ELR (cell line): Measurements from ENCODE around the gene FBXO5.
"Not testable (repeated sequence)": the region's sequence is repeated elsewhere in the genome, so short reads cannot be mapped to it uniquely, and the experiment has no call there.

ENCODE experiments used
- DNase-seq: peaks from one replicate; pipeline ENCODE4 v3.0.0-alpha.2; 2015; ENCODE audit warnings: low read depth

The FBXO5 gene

GRCh38 chr6:152982904-152983636, at the start of gene FBXO5:
Gene FBXO5, minus strand, starts transcription at chr6:152983041. Its CDS starts 82 bp downstream, at chr6:152982959.
- DNase-seq: peak; percentile 97

DNA sequence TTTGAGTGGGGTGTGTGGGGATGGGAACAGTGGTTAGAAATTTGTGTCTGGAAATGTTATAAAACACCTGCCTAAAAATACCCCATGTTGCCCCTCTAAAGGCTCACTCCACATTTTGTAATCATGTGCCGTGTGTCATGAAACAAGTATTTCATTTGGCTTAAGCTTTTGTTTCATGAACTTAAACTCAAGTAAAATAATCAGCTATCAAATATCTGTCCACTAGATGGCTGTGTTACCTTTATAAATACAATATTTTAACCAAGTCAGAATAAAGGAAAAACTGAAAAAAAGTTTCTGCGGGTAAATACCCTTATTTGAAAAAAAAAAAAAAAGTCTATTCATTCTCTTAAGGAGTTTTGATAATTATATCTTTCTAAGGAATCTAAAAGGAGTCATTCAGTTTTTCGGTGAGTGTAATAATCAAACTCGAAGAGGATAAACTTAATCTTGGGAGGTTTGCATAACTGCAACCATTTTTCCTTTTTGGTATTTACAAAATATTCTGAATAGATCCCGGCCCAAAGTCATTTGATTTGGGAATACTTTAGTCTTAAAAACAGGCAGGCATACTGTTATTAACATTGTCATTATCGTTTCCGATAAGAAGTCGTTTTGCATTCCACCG, 49.5 kb upstream of the FBXO5 start:
- DNase-seq: peak; percentile 79

- peak; percentile 66 for DNase-seq
These were observed 48.6 kb upstream of the FBXO5 start for GRCh38 chr6:153031335-153031955.

DNA sequence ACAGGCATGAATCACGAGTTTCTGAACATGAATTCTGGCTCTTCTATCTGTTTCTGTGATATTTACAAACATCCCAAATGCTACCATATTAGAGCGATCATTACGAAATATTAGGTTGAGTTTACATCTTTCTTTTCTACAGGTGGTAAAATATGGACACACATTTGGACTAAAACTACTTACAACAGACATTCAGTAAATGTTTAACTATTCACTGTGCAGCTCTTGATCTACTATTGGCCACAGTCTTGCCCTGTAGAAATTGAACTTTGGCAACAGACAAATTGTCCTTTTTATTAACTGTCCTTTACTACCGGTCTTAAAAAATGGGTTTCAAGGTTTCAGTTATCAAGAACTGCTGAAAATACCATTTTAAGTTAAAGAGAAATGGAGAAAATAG, 46.1 kb upstream of the FBXO5 start:
- no peak for DNase-seq

- DNase-seq: peak; percentile 16
These were observed 45.4 kb upstream of the FBXO5 start for GRCh38 chr6:153028286-153028685.

DNA sequence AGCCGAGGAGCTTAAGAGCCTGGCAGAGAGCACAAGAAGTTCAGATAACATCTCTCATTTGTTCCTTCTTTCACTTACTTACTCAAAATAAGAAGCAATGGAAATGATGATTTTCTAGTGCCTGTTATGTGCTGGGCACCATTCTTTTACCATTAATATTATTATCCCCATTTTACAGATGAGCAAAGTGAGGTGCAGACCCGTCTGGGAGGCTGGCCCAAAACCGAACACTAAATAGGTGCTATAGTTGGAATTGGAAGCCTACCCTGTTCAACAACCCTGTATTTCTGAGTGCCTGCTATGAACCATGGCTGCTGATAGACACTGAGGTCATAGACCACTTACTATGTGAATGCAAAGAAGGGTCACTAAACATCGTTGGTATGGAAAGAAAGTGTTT, 44.6 kb upstream of the FBXO5 start:
- DNase-seq: no peak

DNA sequence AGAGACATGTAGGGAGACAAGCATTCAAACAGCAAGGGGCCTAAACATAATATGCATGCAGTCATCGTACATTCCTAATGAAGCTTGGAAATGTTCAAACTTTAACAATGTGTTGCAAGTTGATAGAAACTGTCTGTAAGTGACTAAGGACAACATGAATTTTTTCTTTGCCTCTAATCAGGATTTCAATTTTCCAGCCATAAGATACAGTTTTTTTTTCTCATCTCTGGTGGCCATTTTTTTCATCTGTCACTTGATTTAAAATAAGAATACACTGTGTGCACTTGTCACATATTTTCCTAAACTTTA, 41.8 kb upstream of the FBXO5 start:
- no peak for DNase-seq

DNA sequence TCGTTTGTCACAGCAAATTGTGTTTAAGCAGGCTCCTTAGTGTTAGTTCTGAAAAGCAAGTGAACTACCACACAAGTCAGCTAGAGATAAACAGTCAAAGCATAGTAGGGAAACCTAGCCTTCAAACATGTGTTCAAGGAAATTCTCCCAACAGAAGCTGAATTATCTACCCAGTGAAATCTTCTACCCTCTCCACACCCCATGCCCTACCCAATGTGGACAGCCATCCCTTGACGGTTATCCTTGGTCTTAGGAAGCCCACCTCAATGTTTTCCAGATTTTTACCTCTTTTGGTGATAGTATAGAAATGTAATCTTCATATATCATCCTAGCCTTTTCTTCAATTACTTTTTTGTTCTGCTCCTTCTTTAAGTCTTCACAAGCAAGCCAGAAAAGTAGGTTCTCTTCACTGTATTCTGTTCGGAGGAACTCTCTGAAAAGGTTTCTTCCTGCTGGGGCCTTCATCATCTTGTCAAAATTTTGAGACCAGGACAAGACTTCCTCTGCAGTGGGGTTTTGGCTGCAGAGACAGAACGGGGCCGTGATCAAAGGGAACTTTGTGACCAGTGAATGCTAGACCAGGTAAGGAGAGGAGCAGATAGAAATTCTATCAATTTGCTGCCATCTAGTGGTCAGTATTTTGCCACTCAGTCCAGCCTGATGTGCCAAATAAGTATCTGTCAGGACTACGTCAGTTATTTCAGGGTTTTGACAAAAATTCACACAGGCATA, 41.3 kb upstream of the FBXO5 start:
- DNase-seq: peak; percentile 75

- no peak for DNase-seq
These were observed 35.5 kb upstream of the FBXO5 start for GRCh38 chr6:153018355-153018754.

GRCh38 chr6:153016846-153017245, 34.0 kb upstream of the FBXO5 start:
- DNase-seq: no peak

- DNase-seq: peak; percentile 40
These were observed 32.3 kb upstream of the FBXO5 start for GRCh38 chr6:153015094-153015640.

GRCh38 chr6:153013438-153013837, 30.6 kb upstream of the FBXO5 start:
- DNase-seq: no peak

DNA sequence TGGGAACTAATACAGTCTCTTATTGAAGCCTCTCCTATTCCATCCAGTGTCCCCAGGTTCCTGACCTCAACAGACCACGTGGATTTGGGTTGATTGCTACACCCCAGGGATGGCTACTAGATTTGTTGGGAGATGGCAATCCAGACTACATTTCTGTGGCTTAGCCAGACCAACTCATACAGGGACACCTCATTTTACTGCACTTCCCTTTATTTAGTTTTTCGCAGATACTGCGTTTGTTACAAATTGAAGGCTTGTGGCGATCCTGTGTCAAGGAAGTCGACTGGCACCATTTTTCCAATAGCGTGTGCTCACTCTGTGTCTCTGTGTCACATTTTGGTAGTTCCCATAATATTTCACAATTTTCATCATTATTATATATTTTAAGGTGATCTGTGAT, 30.0 kb upstream of the FBXO5 start:
- DNase-seq: no peak

DNA sequence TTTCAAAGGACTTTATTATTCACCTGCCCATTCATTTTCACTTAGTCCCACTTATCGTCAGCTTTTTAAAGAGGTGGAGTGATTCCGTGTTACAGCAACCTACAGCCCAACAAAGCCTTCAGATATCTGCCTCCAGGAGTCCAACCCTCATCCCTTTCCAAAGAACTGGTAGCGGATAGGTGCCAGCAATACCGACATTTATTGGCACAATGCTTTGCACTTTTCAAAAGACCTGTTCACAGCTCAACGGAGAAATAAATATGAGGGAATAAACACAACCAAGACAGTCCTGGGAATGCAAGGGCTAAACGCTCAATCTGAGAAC, 20.5 kb upstream of the FBXO5 start:
- DNase-seq: peak; percentile 35

DNA sequence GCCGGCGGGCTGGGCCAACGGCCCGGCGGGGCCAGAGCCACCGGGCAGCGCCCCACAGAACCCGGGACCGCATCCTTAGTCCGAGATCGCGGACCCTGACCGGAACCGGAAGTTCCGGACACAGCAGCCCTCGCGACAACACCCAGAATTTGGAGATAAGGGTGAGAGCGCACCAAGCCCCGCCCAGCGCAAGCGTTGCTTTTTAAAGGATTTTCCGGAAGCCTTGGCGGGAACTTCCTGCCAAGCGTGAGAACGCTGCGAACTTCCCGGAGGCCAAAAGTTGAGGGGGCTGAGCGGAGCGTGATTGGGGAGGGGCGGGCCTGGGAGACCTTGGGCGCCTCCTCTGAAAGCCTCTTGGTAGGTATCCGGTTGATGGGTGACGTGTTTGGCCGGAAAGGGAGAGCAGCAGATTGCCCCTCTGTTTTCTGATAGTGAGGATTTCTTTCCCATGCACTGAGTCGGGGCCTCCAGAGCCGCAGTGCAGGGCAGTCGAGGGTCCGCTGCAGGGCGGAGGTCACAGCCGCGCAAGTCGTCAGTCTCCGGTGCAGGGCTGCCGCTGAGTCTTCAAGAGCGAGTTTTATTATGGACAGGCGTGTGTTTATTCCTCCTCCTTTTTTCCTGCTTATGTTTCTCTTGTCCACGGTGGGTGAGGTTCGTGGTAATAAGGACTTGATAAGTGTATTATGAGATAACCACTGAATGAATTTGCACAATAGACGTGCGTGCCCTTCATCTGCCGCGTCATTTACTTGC, 19.9 kb upstream of the FBXO5 start, which contains the start of gene MTRF1L:
TSS of gene MTRF1L (minus strand) at position 97 of the 753 bp plus-strand sequence. CDS start at position 73, 24 bp downstream.
- peak; percentile 99 for DNase-seq

DNA sequence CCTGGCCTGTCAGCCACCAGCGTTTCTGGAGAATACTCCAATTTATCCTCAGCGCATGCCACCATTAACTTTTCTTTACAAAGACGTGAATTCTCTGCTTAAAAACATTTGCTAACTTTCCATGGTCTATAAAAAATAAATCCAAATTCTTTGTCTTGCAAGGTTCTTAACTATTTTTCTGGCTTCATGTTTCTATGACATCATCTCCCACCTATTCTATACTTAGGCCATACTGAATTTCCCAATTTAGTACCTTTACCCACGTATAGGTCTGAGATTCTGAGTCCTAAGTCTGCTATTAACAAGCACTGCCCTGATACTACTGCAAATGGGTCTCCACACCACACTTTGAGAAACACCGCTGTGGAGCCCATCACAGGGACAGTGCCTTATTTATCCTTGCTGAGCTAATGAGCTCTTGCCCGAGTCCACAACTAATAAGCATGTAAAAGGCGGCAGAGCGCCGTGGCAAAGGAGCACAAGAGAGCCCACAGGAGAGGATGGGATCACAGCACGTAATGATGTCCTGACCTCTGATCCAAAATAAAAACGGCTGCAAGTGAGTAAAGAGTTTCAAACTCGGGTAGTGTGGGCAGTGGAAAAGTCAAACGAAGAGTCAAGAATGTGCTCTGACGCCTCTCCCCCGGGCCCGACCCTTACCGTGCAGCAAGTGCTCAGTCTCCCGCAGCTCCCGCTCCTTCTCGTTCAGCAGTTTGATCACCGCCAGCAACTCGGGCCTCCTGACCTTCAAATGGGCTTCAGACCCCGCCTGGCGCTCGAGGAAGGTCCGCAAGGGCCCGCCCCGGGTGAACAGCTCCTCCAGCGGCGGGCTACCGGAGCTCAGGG, 19.1 kb upstream of the FBXO5 start:
- peak; percentile 30 for DNase-seq

DNA sequence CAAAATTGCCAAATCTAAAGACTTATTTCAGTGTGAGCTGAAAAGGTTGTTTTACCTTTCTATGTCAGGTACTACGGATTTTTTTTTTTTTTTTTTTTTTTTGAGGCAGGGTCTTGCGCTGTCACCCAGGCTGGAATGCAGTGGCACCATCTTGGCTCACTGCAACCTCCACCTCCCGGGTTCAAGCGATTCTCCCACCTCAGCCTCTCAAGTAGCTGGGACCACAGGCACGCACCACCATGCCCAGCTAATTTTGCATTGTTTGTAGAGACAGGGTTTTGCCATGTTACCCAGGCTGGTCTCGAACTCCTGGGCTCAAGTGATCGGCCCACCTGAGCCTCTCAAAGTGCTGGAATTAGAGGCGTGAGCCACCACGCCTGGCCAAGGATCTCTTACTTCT, 17.9 kb upstream of the FBXO5 start:
- DNase-seq: not testable (repeated sequence)

- DNase-seq: no peak
These were observed 17.4 kb upstream of the FBXO5 start for GRCh38 chr6:153000243-153000642.

- not testable (repeated sequence) for DNase-seq
These were observed 16.7 kb upstream of the FBXO5 start for GRCh38 chr6:152999538-152999937.

DNA sequence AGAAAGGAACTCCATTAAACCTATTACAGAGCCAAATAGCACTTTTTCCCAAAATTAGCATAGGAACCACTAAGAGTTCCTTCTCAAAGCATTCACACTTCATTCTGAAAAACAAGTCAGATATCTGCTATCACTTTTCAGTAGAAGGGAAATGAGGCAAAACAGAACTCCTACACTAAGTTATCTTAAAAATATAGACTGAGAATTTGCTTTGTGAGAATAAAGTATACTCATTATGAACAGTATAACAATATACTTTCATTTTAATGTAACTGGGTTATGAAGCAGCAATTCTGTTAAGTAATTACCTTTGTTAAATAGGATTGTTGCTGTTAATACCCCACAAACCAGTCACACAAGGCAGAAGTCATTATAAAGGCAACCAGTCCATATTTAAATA, 11.0 kb upstream of the FBXO5 start:
- DNase-seq: no peak

GRCh38 chr6:152993431-152993830, 10.6 kb upstream of the FBXO5 start:
- peak; percentile 40 for DNase-seq
